ENCODE data around the gene SPECC1L.

SPECC1L gene

DNA sequence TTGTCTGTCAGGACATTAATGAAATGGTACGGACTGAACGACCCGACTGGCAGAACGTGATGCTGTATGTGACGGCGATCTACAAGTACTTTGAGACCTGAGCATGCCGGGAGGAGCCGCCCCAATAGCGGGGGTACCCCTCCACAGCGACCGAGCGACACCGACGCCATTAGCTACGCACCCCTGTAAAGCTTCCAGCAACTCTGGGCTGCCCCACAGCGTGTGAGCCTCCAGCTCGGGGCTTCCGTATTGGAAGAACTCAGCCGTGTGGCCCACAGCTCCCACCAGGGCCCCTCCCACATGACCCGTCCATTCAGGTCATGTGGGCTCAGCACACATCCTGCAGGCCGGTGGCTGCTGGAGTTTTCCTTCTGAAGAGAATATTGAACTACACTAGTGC lies 143.9 kb downstream of the SPECC1L start:
- no peak for DNase-seq (ENCODE audit: low read depth, low spot score)

DNA sequence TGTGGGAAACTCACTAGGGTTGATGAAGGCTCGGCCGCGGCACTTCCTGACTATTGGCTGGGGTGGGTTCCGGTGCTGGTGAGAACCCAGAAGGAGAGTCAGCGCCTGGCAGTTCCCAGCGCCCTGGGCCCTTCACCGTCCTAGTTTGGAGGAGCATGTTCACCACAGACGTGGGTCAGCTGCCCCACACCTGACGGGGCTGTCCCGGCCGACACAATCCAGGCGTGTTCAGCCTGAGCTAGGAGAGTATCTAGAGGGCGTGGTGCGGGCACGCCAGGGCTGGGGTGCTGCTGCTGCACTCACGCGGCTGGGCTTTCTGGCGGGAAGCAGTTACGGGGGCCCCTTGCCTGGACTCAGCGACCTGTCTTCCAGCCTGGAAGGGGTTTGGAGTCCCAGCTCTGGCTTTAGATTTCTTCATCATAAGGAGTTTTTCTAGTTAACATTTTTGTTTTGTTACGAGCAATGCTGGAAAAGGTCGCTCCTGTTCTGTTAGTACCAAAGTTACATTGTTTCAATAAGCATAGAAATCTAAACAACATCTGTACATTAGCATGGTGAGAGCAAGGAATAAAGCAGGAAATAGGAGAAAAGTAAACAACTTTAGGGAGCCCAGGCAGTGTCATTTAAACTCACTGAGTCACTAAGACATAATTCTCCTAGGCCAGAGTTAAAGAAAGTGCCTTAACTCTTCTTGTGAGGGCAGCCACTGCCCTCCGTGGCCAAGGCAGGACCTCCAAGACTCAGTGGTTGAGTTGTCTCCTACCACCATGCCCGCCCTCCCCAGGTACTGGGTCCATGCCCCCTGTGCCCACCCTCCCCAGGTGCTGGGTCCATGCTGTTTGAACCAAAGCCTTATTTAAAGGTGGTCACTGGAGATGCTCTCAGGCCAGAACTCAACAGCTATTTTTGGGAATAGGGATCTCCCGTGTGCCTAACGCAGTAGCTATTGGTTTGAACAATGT lies 144.6 kb downstream of the SPECC1L start:
- DNase-seq (ENCODE audit: low read depth, low spot score) = no peak

DNA sequence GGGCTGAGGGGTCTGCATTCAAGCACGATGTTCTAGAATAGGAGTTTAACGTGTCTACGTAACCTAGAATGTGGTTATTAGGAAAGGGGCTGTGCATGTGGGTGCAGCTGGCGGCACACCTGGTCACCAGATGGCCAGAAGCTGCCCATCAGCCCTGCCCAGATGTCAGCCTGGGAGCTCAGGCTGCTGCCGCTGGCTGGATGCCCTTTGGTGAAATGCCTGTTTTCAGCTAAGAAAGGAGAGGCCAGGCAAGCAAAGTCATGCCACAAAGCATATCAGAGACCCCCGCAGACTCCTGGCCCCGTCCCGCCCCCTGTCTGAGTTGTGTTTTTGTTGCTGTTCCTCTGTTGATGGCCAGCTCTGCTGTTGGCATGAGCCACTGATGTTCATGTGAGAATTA lies 145.5 kb downstream of the SPECC1L start:
- DNase-seq (ENCODE audit: low read depth, low spot score) = no peak

GRCh38 chr22:24416611-24417010 lies 146.0 kb downstream of the SPECC1L start:
- no peak for DNase-seq (ENCODE audit: low read depth, low spot score)

- DNase-seq (ENCODE audit: low read depth, low spot score) = no peak
Observed at GRCh38 chr22:24417200-24417599, 146.6 kb downstream of the SPECC1L start.

DNA sequence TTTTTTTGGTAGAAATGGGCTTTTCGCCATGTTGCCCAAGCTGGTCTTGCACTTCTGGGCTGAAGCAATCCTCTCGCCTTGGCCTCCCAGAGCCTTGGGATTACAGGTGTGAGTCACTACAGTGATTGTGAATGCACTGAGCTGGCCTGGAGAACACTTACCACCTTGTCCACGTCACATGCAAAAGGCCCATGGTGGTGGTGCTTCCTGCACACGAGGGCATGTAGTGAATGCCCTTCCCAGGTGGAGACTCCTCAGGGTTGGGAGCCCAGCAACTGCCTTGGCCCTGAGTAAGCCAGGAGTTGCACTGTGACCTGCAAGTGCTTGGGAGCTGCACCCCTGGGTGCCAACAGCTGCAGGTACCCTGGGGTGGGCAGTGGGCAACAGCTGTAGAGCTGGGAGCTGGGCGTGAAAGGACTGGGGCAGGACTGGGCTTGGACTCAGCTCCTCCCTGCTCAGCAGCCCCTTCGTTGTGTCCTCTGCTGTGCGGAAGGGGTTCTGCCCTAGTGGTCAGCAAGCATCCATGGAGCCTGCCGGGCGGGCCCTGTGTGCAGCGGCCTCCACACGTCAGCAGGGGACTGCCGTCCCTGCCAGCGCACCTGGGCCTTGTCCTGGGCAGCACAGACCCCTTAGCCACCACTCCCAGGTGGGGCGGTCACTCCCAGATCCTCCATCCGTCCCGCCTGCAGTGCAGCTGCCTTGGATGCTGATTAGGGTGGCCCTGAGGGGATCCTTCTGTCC lies 147.4 kb downstream of the SPECC1L start:
- DNase-seq (ENCODE audit: low read depth, low spot score) = no peak

DNA sequence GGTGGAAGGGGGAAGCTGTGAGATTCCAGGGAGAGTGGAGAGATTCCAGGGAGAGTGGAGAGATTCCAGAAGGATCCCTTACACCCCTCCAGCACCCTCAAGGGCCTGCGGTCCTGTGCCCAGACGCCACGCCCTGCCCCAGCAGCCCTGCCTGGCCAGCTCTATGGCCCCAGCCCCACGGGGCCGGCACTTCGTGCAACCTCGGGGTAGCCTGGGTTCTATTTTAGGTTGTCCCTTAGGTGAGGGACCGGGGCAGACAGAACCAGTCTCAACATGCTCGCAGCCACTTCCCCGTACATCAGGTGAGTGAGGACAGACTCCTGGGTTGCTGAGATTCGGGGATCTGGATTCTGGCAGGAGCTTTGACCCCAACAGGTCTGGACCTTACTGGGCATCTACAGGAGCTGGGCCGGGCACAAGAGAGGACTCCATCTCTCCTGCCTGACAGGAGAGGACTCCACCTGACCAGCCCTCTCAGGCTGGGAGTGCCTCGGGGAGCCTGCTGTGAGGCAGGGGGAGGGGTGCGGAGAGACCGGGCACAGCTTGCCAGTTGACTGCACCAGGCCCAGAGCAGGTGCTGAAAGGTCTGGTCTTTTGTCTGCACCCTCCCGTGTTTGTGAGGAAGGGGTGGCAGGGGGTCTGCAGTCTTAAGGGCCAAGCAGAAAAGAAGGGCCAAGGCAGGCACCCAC lies 148.3 kb downstream of the SPECC1L start:
- no peak for DNase-seq (ENCODE audit: low read depth, low spot score)

- DNase-seq (ENCODE audit: low read depth, low spot score) = no peak
Observed at GRCh38 chr22:24419475-24419850, 148.8 kb downstream of the SPECC1L start.

DNA sequence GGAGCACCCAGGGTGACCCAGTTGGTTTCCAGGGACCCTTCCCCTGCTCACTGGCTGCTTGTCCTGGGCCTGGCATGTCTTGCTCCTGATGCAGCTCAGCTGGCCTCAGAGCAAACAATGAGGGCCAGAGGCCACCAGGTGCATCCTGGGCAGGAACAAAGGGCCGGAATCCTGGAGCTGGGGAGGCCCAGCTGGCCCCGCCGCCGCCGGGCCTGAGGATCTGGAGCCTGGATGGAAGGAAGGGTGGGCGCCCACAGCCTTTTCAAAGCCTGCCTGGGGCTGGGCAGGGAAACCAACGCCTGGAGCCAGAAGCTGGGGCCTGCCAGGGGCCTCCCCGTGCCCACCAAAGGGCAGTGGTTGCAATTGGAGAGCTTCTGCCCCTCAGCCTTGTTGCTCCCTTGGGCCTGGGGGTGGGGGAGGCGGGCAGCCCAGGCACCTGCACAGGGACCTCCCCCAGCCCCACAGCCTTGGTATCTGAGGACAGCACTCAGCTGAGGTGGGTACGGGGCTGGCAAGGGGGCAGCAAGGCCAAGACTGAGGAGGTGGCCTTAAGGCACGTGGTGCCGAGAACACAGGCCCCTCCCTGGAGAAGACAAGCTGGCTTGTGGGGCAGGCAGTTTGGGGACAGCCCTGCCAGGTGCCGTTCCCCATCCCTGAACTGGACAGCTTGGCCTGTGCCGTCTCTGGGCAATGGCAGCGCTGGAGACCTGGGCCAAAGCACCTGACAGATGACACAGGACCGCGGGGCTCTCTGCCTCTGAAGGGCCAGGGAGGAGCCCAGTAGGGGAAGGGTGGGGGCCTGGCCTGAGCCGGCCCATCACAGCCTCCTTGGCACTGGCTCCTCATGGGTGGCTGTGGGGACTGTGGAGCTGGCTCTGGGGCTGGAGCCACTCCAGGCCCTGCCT lies 149.7 kb downstream of the SPECC1L start:
- no peak for DNase-seq (ENCODE audit: low read depth, low spot score)

DNA sequence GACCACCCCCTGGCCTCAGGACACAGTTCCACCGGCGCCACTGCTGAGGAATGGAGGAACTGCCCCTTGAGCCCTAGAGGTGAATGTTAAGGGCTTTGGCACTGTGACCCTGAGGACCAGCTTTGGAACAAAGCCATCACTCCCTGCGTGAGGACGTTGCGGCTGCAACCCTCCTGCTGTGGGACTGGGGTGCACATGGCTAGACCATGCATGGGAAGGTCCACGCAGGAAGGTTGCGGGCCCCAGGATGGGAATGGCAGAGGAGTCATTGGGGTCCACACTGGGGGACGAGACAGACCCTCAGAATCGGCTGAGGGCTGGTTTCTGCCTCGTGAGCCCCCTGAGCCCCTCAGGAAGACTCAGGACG lies 150.3 kb downstream of the SPECC1L start:
- DNase-seq (ENCODE audit: low read depth, low spot score) = no peak

- DNase-seq (ENCODE audit: low read depth, low spot score) = no peak
Observed at GRCh38 chr22:24421428-24421931, 150.8 kb downstream of the SPECC1L start.

DNA sequence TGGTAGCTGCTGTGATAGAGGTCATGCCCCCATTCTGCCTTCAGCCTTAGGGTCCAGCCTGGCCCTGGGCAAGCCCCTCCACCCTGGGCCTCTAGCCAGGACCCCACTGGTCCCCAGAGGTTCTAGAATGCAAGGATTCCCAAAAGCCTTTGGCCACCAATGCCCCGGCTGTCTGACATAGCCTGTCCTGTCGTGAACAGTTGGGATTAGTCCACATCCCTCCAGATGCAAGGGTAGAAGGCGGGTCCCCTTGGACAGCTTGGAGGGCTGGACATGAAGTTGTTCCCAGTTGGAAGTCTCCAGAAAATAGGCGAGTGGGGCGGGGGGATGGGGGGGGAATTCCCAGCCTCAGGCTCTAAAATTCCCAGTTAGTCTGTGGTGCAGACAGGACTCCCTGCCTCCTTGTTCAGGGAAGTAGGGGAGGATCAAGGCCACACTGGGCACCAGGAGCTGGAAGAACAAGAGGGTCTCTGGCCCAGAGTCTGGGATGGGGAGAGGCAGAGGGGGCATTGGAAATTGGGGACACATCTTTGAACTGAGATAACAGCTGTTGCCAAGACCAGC lies 151.6 kb downstream of the SPECC1L start:
- no peak for DNase-seq (ENCODE audit: low read depth, low spot score)

- DNase-seq (ENCODE audit: low read depth, low spot score) = peak; percentile 70
Observed at GRCh38 chr22:24423519-24424000, 152.9 kb downstream of the SPECC1L start.

GRCh38 chr22:24424001-24424900 lies 153.6 kb downstream of the SPECC1L start:
- no peak for DNase-seq (ENCODE audit: low read depth, low spot score)

GRCh38 chr22:24424901-24425775 lies 154.5 kb downstream of the SPECC1L start:
- DNase-seq (ENCODE audit: low read depth, low spot score) = no peak

DNA sequence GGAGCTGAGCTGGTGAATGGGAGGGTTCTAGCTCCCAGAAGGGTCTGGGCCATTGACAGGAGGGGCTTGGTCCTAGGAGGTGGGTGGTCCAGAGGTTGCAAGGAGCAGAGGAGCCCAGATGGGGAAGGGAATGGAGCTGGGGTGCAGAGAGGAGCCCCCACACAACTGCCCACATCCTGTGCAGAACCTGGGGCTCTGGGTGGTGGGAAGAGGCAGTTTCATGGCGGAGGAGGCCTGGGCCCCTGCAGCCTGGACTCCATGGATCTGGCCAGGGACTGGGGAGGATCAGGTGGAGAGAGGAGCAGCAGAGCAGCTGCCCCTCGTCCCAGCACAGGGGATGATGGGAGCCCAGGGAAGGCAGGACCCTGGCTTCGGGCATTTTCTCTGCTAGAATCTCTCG lies 155.8 kb downstream of the SPECC1L start:
- DNase-seq (ENCODE audit: low read depth, low spot score) = no peak

DNA sequence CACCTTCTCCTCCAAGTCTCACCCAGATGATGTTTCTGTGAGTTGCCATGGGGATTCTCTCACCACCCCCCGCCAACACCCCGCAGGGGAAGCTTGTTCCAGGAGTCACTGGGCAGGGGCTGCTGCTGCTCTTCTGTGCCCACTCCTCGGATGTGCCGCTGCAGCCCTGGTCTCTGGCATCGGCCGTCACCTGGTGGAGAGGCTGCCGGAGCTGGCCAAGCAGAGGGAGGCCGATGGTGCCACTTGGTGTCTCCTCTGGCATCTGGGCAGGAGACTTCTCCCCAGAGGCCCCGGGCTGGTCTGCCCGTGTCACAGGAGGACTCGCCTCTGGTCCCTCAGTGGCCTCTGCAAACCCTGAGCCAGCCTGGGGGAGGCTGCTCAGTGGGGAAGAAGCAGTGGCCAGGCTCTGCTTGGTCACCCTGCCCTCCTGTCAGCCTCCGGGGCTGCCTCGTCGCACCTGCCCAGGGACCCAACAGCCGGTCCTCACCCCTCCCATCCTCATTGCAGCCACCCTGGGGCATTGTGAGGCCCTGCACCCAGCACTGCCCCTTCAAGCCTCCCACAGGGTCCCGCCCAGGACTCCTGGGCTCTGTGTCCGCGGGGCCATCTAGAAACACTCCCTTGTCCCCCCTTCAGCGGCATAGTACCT lies 156.3 kb downstream of the SPECC1L start:
- DNase-seq (ENCODE audit: low read depth, low spot score) = no peak
